ENCODE results near the gene FAM193B. TPM values are rescaled to one million over a fixed set of nuclear protein-coding genes. Genes with fewer than 3 reads are reported as not detected.
"Not testable (repeated sequence)": the region's sequence is repeated elsewhere in the genome, so short reads cannot be mapped to it uniquely, and the experiment has no call there.

FAM193B gene
- polyA plus RNA-seq, 1 donor: 59.9 TPM

GRCh38 chr5:177537389-177538361, 16.7 kb downstream of the FAM193B start:
- DNase-seq: no peak

GRCh38 chr5:177536386-177536785, 18.0 kb downstream of the FAM193B start:
- DNase-seq: no peak

GRCh38 chr5:177535125-177535524, 19.2 kb downstream of the FAM193B start:
- DNase-seq: no peak

- DNase-seq: not testable (repeated sequence)
These were observed 19.9 kb downstream of the FAM193B start for GRCh38 chr5:177534433-177534832.

- DNase-seq: no peak
These were observed 23.0 kb downstream of the FAM193B start for GRCh38 chr5:177531209-177531940.

- no peak for DNase-seq
These were observed 23.7 kb downstream of the FAM193B start for GRCh38 chr5:177530638-177531037.

- DNase-seq: no peak
These were observed 24.8 kb downstream of the FAM193B start for GRCh38 chr5:177529247-177530203.

- no peak for DNase-seq
These were observed 25.7 kb downstream of the FAM193B start for GRCh38 chr5:177528631-177529030.

- no peak for DNase-seq
These were observed 26.8 kb downstream of the FAM193B start for GRCh38 chr5:177527595-177527994.

- DNase-seq: no peak
These were observed 27.6 kb downstream of the FAM193B start for GRCh38 chr5:177526791-177527190.

GRCh38 chr5:177526191-177526590, 28.2 kb downstream of the FAM193B start:
- no peak for DNase-seq

GRCh38 chr5:177524941-177525655, 29.3 kb downstream of the FAM193B start:
- DNase-seq: no peak

GRCh38 chr5:177524539-177524900, 29.8 kb downstream of the FAM193B start:
- no peak for DNase-seq

GRCh38 chr5:177523711-177524538, 30.4 kb downstream of the FAM193B start:
- DNase-seq: no peak

- no peak for DNase-seq
These were observed 33.3 kb downstream of the FAM193B start for GRCh38 chr5:177520916-177521513.

GRCh38 chr5:177520271-177520670, 34.1 kb downstream of the FAM193B start:
- no peak for DNase-seq

GRCh38 chr5:177519463-177520235, 34.7 kb downstream of the FAM193B start:
- DNase-seq: no peak

- peak; percentile 98 for DNase-seq
These were observed 37.5 kb downstream of the FAM193B start, which contains the start of gene DDX41 for GRCh38 chr5:177516601-177517568. DDX41 (minus strand) TSS chr5:177516961; CDS start chr5:177516945, 16 bp downstream.
